H54 (cell line): ENCODE measurements around the gene OASL.
A peak's percentile ranks its signal among the peaks of the same experiment; 100 is the strongest.
"Not testable (repeated sequence)": the region's sequence is repeated elsewhere in the genome, so short reads cannot be mapped to it uniquely, and the experiment has no call there.

Experiments
- DNase-seq: peaks from one replicate; pipeline ENCODE4 v3.0.0; 2011; ENCODE audit warnings: low spot score, mixed read lengths; ENCODE audit not compliant: insufficient read length
- FAIRE-seq: peaks from 3 replicates; lab custom pipeline; 2011; peaks lifted over from hg19 to GRCh38; lab: Jason Lieb, UNC
- POLR2A ChIP-seq: IDR thresholded peaks from 2 replicates; pipeline ENCODE4 v1.6.1; 2011; ENCODE audit warnings: low read depth, mild to moderate bottlenecking, low read length

The OASL gene, protein sequence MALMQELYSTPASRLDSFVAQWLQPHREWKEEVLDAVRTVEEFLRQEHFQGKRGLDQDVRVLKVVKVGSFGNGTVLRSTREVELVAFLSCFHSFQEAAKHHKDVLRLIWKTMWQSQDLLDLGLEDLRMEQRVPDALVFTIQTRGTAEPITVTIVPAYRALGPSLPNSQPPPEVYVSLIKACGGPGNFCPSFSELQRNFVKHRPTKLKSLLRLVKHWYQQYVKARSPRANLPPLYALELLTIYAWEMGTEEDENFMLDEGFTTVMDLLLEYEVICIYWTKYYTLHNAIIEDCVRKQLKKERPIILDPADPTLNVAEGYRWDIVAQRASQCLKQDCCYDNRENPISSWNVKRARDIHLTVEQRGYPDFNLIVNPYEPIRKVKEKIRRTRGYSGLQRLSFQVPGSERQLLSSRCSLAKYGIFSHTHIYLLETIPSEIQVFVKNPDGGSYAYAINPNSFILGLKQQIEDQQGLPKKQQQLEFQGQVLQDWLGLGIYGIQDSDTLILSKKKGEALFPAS

DNA sequence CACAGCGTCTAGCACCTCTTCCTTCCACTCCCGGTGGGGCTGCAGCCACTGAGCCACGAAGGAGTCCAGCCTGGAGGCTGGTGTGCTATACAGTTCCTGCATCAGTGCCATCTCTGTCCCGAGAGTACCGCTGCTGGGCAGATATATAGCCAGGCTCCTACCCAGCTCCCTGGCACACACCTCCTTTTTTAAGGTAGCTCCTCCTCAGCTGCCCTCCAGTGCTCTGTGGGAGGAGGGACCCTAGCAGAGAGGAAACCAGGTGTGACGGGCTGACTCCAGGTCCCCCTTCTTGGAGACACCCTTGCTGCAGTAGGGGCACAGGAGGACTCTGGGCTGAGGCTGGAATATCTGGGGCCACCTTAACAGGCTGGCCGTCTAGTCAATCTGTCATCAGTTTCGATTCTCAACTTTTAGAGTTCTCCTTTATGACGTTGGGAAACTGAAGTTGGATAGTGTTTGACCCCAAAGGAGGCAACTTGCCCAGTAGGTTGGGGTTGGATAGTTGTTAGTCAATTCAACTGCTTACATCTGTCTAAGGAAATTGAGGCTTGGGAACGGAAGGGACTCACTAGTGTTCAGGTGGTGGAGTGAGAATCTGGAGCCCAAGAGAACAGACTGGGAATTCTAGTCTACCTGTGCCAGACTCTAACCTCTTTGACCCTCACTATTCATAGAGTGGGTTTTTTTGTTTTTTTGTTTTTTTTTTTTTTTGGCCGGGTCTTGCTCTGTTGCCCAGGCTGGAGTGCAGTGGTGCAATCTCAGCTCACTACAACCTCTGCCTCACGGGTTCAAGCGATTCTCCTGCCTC is at the start of gene OASL:
Gene OASL, minus strand, starts transcription at position 386 of the 808 bp plus-strand sequence. Its CDS starts 275 bp downstream, at position 111.
- FAIRE-seq: no peak
- DNase-seq: peak; percentile 59
- TF ChIP-seq POLR2A: peak; percentile 38

DNA sequence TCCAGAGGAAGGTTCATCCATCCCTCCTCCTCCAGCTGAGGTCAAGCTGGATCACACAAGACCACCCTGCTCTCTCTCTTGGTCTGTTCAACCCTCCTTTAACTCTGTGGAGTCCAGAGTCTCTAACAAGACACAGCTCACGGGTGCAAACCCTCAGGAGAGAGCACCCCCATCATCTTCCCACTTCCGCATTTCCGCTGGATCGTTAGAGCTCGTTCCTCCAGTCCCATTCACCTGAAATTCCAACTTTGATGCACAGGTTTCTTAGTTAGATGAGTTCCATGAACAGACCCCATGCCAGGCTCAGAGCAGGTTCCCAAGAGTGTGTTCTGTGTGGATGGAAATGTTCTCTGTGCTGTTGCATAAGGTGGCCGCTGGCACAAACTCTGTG is 49.1 kb upstream of the OASL start:
- no peak for FAIRE-seq
- no peak for TF ChIP-seq POLR2A
- DNase-seq: no peak

DNA sequence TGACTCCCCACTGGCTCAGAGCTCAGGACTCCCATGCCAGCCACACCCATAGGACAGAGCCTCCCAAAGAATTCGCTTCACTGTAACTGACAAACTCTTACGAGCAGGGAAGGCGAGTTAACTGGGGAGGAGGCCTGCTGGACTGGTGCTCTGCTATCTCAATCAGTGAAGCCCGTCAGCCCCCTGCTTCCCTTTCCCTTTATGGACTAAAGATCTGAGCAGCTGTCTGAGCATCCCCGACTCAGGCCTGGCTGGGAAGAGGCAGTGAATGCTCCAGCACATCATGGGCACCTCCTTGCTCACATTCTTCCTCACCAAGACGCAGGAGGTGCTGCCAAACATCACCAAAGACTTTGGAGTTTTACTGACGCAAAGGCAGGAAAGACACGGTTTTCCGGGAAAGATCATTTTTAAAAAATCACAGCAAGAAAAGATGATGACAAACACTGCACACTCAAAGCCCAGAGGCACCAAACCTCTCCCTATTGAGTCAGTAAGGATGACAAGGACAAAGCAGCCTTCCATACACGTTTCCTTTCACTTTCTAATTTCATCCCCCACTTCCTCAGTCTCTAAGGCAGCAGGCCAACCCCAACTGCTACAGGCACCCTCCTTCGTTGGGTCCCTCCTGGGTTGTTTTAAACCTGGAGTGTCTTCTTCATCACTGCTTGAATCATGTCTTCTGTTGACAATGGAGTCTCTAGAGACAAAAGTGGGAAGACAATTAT is 48.6 kb upstream of the OASL start:
- no peak for TF ChIP-seq POLR2A
- DNase-seq (no peak), FAIRE-seq (no peak)

DNA sequence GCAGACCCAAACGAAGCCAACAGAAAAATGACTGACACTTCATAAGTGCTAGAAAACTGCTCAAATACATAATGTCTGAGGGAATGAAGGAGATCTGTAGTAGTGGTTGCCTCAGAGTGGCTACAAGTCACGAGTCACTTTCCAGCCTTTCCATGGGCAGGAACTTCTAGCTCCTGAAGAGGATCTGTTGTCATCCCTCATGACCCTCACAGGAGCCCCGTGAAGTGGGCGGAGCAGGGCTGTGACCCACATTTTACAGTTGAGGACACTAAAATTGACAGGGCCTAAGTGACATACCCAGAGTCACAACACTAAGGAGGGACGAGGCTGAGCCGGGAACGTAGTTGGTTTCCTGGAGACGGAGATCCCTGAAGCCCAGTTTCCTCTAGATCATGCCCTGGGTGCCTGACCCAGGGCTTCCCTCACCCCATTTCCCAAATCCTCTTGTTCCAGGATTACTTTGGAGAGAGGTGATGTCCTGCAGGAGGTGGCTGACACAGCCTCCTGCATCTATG is 47.8 kb upstream of the OASL start:
- TF ChIP-seq POLR2A: no peak
- DNase-seq (no peak), FAIRE-seq (no peak)

DNA sequence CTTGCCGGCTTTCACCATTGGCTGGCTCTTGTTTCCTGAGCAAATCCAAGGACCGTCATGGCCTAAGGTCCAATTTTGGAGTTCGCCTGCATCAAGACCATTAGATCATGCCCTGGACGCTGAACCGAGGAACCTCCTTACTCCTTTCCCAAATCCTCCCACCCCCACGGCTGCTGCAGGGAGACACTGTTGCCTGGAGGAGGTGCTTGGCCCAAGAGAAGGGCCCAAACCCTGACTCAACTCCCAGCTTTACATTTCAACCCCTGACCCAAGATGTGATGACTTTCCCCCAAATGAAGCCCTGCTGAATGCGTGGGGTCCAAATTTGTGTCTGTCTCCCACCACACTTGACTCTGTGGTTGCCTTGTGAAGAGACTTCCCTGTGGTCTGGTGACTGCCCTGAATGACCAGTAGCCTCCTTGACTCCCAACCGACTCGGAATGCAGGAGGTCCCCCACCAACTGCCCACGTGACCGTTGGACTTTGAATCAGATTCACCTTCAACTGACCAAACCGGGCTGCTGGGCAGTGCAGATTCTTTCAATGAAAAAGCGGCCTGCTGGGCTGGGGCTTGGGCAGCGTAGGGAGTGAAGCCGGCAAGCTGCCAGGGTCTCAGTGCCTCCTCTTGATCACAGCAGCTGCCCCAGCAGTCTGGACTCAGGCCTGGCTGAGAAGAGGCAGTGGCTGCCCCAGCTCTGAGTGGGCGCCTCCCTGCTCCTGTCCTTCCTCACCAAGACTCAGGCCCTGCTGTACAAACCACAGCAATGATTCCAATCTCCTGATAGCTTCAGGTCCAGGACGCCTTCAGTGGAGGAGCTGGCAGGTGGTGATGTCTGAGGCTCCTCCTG is 46.7 kb upstream of the OASL start:
- DNase-seq (no peak), FAIRE-seq (no peak)

DNA sequence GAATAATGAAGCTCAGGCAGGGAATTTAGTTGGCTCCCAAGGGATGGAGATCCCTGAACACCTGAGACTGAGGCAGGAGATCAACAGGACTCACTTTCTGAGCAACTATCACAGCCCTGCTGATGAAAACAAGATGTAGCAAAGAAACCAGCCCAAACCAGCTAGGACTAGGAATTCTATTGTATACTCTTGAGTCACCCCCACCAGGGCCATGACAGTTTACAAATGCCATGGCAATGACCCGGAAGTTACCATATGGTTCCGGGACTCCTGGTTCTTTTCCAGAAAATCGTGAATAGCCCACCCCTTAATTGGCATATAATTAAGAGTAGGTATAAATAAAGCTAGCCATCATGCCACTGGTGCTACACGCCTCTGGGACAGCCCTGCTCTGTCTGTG is 46.0 kb upstream of the OASL start:
- no peak for DNase-seq
- no peak for TF ChIP-seq POLR2A
- FAIRE-seq: no peak

More for the DNA sequence above, 46.7 kb upstream of the OASL start:
- no peak for TF ChIP-seq POLR2A

DNA sequence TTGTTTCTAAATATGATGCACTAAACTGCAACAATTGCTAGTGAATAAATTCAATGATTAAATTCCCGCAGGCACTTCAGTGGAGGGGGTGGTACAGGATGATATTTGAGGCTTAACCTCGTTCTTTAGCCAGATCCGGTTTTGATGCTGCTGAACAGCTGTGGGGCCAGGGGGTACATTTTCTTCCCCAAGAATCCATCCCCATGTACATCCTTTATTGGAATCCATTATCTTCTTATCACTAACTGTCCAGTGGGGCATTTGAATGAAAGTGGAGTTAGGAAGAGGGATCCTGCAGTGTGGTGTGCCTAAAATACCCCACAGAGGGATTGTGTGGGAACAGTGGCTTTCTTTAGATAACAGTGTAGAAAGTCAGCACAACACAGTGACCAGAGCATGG is 45.2 kb upstream of the OASL start:
- FAIRE-seq (no peak), DNase-seq (no peak)
- TF ChIP-seq POLR2A: no peak

DNA sequence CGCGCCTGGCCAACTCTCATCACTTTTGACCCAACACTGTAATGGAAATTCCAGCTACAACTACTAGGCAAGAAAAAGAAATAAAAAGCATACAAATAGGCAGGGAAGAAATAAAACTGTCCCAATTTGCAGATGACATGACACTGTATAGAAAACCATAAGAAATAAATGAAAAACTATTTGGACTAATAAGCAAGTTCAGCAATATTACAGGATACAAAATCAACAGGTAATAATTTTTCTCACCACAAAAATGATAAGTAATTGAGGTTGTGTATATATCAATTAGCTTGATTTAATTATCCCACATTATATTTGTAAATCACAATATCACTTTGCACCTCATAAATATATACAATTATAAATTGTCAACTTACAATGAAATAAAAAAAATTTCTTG is 41.9 kb upstream of the OASL start:
- DNase-seq (no peak), FAIRE-seq (no peak)
- TF ChIP-seq POLR2A: no peak

DNA sequence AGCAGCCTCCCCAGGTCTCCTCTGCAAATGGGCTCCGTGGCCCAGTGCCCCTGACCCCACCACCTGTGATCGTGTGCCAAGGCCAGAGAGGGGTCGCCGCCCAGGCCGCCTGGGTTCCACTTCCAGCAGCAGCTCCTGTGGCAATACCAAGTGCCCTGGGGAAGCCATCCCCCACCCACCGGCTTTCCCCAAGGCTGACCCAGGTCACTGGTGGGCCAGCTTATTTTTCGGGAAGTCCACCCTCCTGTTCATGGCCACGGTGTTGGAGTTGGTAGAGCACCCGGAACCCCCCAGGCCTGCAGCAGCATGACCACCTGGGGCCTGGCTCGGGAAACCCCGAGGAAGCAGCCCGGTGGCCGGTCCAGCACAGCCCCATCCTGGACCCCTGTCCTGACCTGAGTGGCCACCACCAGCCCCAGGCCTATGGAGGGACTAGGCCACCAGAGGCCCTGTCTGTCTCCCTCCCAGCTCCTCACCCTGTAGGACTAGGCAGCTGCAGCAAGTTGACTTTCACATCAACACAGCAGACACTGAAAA is 40.8 kb upstream of the OASL start:
- DNase-seq: no peak
- no peak for TF ChIP-seq POLR2A
- no peak for FAIRE-seq

DNA sequence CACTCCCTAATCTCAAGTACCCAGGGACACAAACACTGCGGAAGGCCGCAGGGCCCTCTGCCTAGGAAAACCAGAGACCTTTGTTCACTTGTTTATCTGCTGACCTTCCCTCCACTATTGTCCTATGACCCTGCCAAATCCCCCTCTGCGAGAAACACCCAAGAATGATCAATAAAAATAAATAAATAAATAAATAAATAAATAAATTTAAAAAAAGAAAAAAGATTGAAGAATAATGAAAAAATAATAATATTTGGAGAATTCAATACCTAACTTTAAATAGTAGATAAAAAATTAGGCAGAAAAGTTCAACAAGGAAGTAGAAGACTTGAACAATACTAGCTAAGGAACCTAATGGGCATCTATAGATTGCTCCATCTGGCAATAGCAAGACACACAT is 38.4 kb upstream of the OASL start:
- not testable (repeated sequence) for FAIRE-seq, DNase-seq

DNA sequence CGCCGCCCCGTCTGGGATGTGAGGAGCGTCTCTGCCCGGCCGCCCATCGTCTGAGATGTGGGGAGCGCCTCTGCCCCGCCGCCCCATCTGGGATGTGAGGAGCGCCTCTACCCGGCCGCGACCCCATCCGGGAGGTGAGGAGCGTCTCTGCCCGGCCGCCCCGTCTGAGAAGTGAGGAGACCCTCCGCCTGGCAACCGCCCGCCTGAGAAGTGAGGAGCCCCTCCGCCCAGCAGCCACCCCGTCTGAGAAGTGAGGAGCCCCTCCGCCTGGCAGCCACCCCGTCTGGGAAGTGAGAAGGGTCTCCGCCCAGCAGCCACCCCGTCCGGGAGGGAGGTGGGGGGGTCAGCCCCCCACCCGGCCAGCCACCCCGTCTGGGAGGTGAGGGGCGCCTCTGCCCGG is 36.9 kb upstream of the OASL start:
- DNase-seq, FAIRE-seq: not testable (repeated sequence)

DNA sequence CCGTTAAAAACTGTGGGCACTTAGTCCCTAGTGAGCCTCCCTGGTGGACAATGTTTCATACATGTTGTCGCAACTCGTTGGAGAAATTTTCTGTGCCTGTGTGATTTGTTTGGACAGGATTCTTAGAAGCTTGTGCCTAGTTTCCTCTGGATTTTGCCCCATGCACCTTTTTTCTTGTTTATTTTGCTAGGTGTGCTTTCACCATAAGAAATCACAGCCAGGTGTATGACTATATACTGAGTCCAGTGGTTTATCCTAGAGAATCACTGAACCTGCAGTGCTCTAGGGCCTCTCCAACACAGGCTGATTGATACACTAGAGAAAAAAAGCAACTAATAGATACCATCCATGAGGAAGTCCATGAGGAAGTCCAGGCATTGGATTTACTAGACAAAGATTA is 33.1 kb upstream of the OASL start:
- DNase-seq (no peak), FAIRE-seq (no peak)
- TF ChIP-seq POLR2A: no peak
